ENCODE results near the gene TNNI2.

GRCh38 chr11:1839924-1840779 lies 1.4 kb downstream of the TNNI2 start:
- TF ChIP-seq CTCF (IDR thresholded peaks at IDR 0.05; ENCODE audit: low read length) = no peak
- TF ChIP-seq EZH2 (optimal IDR thresholded peaks at IDR 0.05; ENCODE audit: low read depth, low read length) = no peak
- no peak for TF ChIP-seq EZH2phosphoT487 (IDR thresholded peaks at IDR 0.05; ENCODE audit: low read length)
